Gastroesophageal sphincter (tissue), 4 donors: Measurements from ENCODE around the gene ILDR1. TPM values are rescaled to one million over a fixed set of nuclear protein-coding genes. Genes with fewer than 3 reads are reported as not detected.

ENCODE experiments used
- ATAC-seq: fragments of 150-250 bp; one replicate; pipeline ENCODE4 v1.9.1; 2016; ENCODE audit warnings: mild to moderate bottlenecking, moderate library complexity
- H3K27ac ChIP-seq, 4 donors: fragments of 200-600 bp; sonication (generic) in 3 of 4; 1 replicate in 3 of 4; 2 replicates in 1 of 4; pipeline ENCODE4 v1.5.1; 2016 to 2019
- H3K27me3 ChIP-seq: fragments of 200-600 bp; sonication (generic); one replicate; pipeline ENCODE4 v1.5.1; 2019
- H3K36me3 ChIP-seq, 2 donors: fragments of 200-600 bp; sonication (generic); one replicate each; pipeline ENCODE4 v1.5.1; 2019; ENCODE audit warnings: control low read depth in 1 of 2
- H3K4me1 ChIP-seq, 3 donors: fragments of 200-600 bp; sonication (generic); 1 replicate in 2 of 3; 2 replicates in 1 of 3; pipeline ENCODE4 v1.5.1; 2016 to 2019; ENCODE audit warnings: control low read depth in 2 of 3
- H3K4me3 ChIP-seq, 2 donors: fragments of 200-600 bp; sonication (generic); one replicate each; pipeline ENCODE4 v1.5.1; 2019; ENCODE audit warnings: mild to moderate bottlenecking in 1 of 2, moderate library complexity in 1 of 2
- H3K9me3 ChIP-seq, 3 donors: fragments of 200-600 bp; sonication (generic); one replicate each; pipeline ENCODE4 v1.5.1; 2017 to 2019; ENCODE audit warnings: control low read depth in 2 of 3
- CTCF ChIP-seq, 4 experiments: fragments of 200-600 bp in 2 of 4; fragments of 450-650 bp in 2 of 4; sonication (generic) in 1 of 4; IDR thresholded peaks; one replicate each; pipeline ENCODE4 v1.5.1; 2017 to 2019; ENCODE audit warnings: antibody characterized with exemption in 4 of 4, mild to moderate bottlenecking in 2 of 4, moderate library complexity in 2 of 4
- EP300 ChIP-seq: sonication (generic); formaldehyde crosslinking; IDR thresholded peaks from one replicate; pipeline ENCODE4 v1.6.1; 2017; ENCODE audit warnings: antibody characterized with exemption, mild to moderate bottlenecking
- POLR2A ChIP-seq, 2 donors: fragments of 450-650 bp; IDR thresholded peaks; one replicate each; pipeline ENCODE4 v1.6.1; 2017; ENCODE audit warnings: antibody characterized with exemption in 2 of 2, mild to moderate bottlenecking in 2 of 2, moderate library complexity in 1 of 2
- POLR2AphosphoS5 ChIP-seq: sonication (generic); formaldehyde crosslinking; IDR thresholded peaks from one replicate; pipeline ENCODE4 v1.6.1; 2017; ENCODE audit warnings: antibody characterized with exemption
- WGBS, 2 donors: methylation state at CpG; one replicate each; pipeline ENCODE4 v1.1.5; 2018; ENCODE audit warnings: low coverage in 1 of 2; 5-methylcytosine and 5-hydroxymethylcytosine counted together
- total RNA-seq, 4 donors: library from RNA; depleted of rRNA; stranded (reverse); fragments of >200 nt; gene quantifications; one replicate each; pipeline ENCODE4 v1.1.0, GENCODE V29; 2016

Gene ILDR1
- total RNA-seq, 4 donors from 2014 or later, result 0.74 TPM; not detected in 3

DNA sequence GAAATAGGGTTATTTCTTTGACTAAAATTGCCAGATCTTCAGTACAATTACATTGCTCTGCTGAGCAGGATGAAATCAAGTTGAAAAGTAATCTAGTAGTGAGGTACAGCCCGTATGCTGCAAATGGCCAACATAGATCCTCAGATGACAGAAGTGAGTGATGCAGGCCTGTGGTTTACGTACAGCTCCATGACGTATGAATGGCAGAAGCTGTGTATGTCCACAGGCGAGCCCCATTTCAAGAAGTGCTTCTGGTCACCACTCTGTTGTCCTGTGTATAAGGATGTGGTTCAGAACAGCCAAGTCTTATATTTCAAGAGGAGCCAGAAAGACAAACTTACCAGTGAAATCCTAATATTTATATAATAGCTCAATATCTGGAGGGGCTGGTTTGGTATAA is 42.3 kb upstream of the ILDR1 start:
- TF ChIP-seq POLR2AphosphoS5, result no peak
- TF ChIP-seq CTCF (IDR thresholded peaks at IDR 0.05), result no peak
- no peak for TF ChIP-seq POLR2A (IDR thresholded peaks at IDR 0.05)
- no peak for TF ChIP-seq EP300
- Histone ChIP-seq H3K36me3 (no peaks in the 10 kb centered on the region), H3K27ac (no peak overlapping the region), H3K27me3 (no peaks in the 10 kb centered on the region), H3K9me3 (no peaks in the 10 kb centered on the region), H3K4me1 (no peaks in the 10 kb centered on the region), H3K4me3 (no peak overlapping the region)
- no peak for ATAC-seq
- WGBS, 2 donors, result 54 to 55% methylated on average over 4 of the region's 4 CpGs

DNA sequence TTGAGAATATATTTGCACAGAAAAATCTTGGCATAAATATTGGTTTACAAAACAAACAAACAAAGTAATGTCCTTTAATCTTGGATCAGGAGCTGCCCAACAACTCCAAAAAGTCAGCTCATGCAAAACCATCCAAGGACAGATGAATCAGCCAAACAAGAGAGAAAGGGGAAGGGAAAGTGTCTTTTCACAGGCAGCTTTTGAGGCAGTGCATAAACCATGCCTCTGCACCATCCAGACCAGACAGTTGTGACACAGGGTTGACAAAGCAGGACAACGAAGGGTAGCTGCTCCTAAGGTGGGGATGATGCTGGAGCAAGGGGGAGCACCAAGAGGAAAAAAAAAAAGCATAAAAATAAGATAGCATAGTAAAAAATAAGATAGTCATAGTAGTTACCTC is 41.9 kb upstream of the ILDR1 start:
- TF ChIP-seq CTCF (IDR thresholded peaks at IDR 0.05) (no peak), POLR2AphosphoS5 (no peak), POLR2A (IDR thresholded peaks at IDR 0.05) (no peak), EP300 (no peak)
- 50% methylated on average over 1 of the region's 1 CpG; no CpG with 5 or more reads in 1 of the 2 donors for WGBS, 2 donors
- no peak for ATAC-seq
- Histone ChIP-seq H3K27me3 (no peaks in the 10 kb centered on the region), H3K4me1 (no peaks in the 10 kb centered on the region), H3K4me3 (no peak overlapping the region), H3K9me3 (no peaks in the 10 kb centered on the region), H3K36me3 (no peaks in the 10 kb centered on the region), H3K27ac (no peak overlapping the region)

DNA sequence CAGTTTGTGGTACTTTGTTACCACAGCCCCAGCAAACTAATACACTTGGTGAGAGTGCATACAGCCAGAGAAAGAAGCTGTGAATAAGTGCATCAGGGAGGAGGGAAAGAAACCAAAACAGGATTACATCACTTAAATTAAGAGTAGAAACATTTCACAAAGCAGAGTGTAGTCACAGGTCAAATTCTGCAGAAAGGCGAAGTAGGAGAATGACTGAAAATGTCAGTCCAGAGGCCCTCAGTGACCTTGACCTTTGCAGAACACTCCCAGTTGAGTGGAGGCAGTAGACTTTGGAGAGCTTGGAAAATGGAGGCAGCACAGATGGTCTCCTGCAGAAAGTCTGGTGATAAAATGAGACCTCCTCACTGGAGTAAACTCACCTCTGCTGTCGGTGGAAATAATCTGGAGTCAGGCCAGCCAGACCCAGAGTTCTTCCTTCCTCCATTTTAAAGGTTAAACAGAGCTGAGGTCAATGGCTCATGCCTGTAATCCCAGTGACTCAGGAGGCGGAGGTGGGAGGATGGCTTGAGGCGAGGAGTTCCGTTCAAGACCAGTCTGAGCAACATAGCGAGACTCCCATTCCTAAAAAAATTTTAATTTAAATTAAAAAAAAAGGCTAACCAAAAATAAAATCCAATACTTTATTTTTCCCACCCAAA is 38.1 kb upstream of the ILDR1 start:
- TF ChIP-seq POLR2A (IDR thresholded peaks at IDR 0.05) (no peak), EP300 (no peak), CTCF (IDR thresholded peaks at IDR 0.05) (no peak), POLR2AphosphoS5 (no peak)
- Histone ChIP-seq H3K4me1 (no peaks in the 10 kb centered on the region), H3K27ac (no peak overlapping the region), H3K36me3 (no peaks in the 10 kb centered on the region), H3K27me3 (no peaks in the 10 kb centered on the region), H3K4me3 (no peak overlapping the region), H3K9me3 (no peaks in the 10 kb centered on the region)
- WGBS, 2 donors, result 73 to 84% methylated on average over 5 to 6 of the region's 6 CpGs
- ATAC-seq, result no peak

- ATAC-seq, result no peak
- 80 to 88% methylated on average over 1 of the region's 1 CpG for WGBS, 2 donors
- TF ChIP-seq EP300 (no peak), POLR2A (IDR thresholded peaks at IDR 0.05) (no peak), CTCF (IDR thresholded peaks at IDR 0.05) (no peak), POLR2AphosphoS5 (no peak)
Observed at GRCh38 chr3:122058294-122058693, 36.2 kb upstream of the ILDR1 start.

GRCh38 chr3:122057671-122058070 is 35.6 kb upstream of the ILDR1 start:
- Histone ChIP-seq H3K36me3 (no peaks in the 10 kb centered on the region), H3K27me3 (no peaks in the 10 kb centered on the region), H3K4me1 (no peaks in the 10 kb centered on the region), H3K27ac (no peak overlapping the region), H3K9me3 (no peaks in the 10 kb centered on the region), H3K4me3 (no peak overlapping the region)
- WGBS, 2 donors, result 83 to 92% methylated on average over 2 of the region's 2 CpGs
- TF ChIP-seq POLR2AphosphoS5, result no peak
- TF ChIP-seq EP300, result no peak
- no peak for TF ChIP-seq CTCF (IDR thresholded peaks at IDR 0.05)
- TF ChIP-seq POLR2A (IDR thresholded peaks at IDR 0.05), result no peak
- no peak for ATAC-seq

More at GRCh38 chr3:122058294-122058693, 36.2 kb upstream of the ILDR1 start:
- Histone ChIP-seq H3K27me3 (no peaks in the 10 kb centered on the region), H3K4me1 (no peaks in the 10 kb centered on the region), H3K36me3 (no peaks in the 10 kb centered on the region), H3K4me3 (no peak overlapping the region), H3K27ac (no peak overlapping the region), H3K9me3 (no peaks in the 10 kb centered on the region)
